DMS79 (cell line): ENCODE measurements around the gene APOB.

Source experiments
- DNase-seq: peaks from one replicate; lab custom pipeline; 2025; lab: John Stamatoyannopoulos, UW

Gene APOB

DNA sequence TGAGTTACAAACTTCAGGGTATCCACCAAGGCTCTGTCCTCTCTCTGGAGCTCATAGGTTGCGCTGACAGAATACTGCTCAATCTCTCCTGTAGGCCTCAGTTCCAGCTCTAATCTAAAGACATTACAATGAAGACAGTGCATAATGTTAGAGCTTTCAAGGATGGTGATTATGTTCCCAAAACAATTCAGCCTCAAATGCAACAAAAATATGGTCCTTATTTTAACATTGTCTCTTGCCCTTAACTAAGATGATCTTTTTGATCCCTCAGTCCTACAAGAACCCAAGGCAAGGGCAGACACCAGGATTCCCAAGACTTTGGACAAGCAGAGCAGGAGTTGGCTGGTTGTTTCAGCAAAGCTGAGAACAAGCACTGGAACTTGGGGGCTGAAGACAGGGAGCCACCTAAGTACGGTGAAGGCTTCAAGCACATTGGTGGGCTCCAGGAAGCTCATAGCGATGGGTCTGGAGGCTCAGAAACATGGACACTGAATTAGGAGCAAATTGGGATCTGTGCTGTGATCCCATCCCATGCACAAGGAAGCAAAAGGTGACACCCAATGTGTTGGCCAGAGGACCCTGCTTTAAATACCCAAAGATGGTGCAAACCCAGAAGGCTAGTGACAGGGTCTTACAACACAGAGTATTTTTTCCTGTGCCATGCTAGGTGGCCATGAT lies 24.7 kb downstream of the APOB start:
- no peak for DNase-seq

DNA sequence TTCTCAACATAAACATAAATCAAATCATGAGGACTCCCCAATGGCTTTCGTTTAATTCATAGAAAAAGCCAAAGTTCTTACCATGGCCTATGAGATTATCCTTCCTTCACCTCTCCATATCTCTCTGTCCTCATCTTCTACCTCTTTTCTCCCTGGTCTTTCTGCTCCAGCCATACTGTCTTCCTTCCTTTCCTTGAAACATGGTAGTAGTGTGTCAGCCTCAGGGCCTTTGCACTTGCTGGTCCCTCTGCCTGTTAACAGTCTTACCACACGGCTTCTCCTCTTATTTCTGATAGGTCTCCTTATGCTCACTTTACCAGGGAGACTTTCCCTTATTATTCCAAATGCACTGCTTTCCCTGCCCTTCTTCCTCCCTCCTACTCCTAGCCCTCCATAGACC lies 25.6 kb downstream of the APOB start:
- no peak for DNase-seq

DNA sequence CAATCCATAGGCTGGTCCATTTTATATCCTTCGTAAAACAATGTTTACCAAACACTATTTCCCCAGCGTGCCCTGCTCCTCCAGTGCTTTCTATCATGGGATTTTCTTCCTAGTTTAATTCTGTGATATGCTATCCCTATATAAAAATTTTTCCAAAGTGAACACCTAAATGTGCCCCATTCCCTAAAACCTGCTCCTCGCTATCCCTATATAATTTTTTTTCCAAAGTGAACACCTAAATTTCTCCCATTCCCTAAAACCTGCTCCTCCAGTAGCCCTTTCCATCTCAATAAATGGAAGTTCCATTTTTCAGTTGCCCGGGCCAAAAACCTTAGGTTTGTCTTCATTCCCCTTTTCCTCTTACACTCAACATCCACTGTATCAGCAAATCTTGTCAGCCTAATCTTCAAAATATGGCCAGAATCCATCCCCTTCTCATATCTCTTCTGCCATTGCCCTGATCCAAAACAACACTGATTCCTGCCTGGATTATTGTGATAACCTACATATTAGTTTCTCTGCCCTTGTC lies 26.1 kb downstream of the APOB start:
- DNase-seq: no peak

DNA sequence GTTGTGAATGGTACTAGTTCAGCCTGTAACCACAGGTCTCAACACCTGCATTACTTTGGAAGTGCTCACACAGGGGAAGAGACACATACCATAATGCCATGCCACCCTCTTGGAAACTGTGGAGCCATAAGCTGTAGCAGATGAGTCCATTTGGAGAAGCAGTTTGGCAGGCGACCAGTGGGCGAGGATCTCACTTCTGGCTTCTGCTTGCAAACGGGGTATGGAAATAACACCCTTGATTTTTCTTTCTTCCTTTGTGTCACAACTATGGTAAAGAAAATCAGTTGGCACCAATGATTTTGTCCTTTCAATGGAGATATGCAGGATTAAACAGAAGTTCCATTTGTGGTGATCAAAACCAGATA lies 28.6 kb downstream of the APOB start:
- DNase-seq: no peak

DNA sequence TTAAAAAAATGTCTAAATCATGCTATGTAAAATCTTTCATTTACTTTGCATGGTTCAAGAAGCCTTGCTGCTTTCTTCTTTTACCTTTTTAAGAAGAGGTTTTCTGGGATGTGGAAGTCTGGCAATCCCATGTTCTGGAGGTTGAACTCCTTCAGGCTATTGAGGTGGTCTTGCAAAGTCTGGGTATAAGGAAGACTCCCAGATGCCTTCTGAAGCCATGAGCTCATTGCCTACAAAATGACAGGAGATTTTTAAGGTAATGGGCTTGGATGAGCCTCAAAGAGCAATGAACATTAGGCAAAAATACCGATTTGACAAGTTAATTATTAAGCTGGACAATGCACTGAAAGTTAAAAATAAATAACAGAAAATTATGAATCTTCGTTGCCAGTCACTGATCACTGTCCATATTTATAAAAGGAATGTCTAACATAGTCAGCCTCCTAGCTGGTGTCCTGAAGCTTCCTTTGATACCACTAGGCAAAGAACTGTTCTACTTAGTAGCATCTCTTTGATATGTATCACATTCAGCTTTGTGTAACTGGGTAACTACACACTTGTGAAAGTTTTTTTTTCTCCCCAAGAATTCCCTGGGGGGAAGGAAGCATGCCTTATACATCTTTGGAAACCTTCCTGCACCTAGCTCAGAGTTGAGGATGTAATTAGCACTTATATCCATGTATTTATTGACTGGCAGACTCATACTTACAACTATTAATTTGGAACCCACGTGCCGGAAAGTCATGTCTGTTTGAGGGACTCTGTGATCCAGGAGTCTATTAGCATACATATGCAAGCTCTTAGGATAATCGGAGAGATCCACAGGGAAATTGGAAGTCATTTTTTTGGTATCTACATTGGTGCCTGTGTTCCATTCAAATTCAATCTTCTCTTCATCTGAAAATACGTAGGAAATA lies 29.3 kb downstream of the APOB start:
- no peak for DNase-seq

DNA sequence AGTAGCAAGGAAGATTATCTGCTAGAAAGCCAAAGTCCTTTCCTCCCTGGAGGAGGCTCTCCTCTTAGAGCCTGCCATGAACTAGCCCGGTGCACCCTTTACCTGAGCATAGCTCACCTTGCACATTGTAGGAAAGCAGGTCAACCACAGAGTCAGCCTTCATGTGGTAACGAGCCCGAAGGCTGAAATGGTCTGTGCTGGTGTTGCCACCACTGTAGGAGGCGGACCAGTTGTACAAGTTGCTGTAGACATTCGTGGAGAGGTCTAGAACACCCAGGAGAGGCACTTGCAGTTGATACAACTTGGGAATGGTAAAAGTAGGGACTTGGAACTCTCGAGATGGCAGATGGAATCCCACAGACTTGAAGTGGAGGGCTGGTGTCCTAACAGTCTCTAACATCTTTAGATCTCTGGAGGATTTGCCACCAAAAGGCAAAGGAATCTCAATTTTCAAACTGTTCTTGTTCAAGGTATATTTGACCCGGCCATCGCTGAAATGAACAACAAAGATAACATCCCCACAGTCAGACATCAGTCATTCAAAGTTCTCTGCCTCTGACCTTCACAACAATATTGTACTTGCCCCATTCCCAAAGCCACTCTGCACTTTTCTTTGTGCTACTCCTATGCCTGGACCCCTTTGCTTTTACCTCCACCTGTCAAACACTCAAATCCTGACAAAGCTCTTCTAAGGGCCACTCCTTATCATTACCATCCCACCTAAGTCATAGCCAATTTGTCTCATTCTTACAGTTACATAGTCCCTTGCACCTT lies 30.6 kb downstream of the APOB start:
- no peak for DNase-seq

DNA sequence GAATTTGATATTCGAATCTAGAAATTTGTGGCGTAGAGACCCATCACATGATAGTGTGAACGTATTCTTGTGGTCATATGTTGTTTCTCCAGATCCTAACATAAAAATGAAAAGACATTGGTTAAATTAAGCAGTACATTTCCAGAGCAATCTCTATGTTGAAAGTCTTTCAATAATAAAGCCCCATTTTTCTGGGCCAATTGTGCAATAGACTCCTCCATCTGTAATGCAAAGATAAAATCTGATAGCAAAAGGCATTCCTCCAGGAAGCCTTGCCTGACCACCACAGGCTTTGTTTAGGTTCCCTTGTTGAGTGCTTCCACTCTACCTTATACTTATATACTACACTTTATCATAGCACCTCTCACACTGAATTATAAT lies 31.3 kb downstream of the APOB start:
- DNase-seq: no peak

DNA sequence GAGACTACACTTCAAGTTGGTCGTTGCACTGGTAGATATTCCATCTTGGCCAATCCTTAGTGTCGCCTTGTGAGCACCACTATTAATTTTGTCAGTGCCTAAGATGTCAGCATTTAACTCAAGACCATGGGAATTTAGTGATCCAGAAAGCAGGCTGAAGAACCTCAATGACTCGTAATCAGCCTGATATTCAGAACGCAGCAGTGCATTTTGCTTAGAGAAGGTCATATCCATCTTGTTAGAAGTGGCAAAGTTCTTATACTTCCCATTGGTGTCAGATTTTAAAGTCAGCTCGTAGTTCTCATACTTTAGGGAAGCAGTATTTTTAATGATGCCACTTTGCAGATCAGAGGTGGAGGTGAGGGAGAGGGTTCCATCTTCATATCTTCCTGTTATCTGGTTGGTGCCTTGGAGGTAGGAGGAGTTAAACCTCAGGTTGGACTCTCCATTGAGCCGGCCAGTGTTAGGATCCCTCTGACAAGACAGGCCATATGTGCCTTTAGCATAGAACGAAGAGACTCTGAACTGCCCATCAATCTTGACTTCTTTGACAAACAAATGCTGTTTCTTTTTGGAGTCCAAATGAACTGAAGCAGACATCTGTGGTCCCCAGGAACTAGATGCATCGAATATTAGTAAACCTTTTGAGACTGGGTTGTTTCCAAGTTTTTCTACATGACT lies 31.9 kb downstream of the APOB start:
- no peak for DNase-seq

DNA sequence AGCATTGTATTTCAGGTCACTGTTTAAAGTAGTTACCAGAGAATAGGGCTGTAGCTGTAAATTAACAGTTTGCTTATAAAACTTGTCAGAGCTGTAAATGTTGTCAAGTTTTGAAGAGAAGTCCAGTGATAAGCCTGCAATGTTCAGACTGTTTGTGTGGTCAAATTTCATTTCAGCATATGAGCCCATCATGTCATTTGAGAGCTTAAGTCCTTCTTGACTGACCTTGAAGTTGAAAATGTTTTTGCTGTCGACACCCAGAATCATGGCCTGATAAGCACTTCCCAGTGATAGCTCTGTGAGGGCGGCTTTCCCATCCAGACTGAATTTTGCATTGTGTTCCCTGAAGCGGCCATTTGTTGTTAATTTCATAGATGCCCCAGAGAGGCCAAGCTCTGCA lies 32.4 kb downstream of the APOB start:
- DNase-seq: no peak

DNA sequence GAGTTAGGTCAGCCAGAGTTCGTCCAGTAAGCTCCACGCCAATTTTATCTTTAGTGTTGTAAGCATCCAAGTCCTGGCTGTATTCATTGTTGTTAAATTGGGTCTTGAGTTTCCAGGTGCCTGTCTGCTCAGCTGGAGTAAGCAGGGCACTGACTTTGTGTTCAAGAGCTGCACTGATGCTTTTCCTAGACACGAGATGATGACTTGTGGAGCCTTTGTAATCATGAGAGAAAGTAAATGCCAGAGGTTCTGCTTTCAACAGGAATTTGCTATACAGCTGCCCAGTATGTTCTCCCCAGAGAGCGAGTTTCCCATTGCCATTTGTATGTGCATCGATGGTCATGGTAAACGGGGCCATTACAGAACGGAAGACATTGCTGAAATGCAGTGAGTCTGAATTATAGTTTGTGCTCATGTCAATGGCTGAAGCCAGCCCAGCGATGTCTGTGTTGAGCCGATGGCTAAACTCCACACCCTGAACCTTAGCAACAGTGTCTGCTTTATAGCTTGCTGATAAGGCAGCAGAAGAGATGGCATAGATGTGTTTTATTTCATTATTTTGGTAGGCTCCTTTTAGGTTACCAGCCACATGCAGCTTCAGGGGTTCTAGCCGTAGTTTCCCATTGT lies 32.9 kb downstream of the APOB start:
- no peak for DNase-seq

DNA sequence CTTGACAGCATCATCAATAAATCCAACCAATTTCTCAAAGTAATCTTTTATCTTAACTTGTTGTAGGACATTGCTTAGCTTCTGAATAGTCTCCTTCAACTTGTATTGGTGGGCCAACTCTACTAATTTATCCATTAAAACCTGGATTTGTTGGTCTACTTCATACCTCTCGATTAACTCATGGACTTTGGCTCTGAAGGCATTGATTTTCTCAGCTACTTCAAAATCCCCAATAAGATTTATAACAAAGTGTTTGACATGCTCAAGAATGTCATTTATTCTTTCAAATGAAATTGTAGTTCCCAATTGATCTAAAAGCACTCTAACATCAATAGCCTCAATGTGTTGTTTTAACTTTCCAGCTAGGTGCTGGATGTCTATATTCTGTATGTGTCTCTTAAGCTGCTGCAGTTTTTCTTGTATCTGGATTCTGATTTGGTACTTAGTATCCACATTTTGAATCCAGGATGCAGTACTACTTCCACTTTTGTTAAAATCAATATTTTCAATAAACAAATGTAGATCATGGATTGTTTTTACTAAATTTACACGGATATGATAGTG lies 34.1 kb downstream of the APOB start:
- no peak for DNase-seq

DNA sequence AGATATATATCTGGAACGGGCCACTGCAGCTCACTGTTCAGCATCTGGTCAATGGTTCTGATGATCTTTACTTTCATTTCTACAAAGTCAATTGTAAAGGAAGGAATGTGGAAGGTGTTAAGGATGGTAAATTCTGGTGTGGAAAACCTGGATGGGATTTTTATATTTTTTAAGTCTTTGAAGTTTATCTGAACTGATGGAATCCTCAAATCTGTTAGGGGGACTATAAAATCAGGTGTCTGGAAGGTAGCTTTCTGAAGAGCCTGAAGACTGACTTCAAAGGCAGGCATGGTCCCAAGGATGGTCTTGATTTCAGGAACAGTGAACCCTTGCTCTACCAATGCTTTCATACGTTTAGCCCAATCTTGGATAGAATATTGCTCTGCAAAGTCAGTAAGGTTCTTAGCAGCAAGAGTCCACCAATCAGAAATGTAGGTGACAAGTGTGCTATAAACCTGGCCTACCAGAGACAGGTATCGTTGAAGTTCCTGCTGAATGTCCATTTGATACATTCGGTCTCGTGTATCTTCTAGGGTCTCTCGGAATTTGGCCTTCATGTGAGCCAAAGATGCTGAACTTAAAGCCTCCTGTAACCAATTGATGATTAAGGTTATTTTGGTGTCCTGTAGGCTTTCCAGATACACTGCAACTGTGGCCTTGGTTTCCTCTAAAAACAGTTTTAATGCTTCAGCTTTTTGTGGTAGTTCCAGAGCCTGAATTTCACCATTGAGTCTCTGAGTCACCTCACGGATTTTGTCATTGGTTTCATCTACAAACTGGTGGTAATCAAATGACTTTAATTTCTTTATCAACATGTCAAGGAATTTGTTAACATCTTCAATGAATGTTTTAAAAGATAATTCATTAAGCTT lies 34.8 kb downstream of the APOB start:
- DNase-seq: no peak

DNA sequence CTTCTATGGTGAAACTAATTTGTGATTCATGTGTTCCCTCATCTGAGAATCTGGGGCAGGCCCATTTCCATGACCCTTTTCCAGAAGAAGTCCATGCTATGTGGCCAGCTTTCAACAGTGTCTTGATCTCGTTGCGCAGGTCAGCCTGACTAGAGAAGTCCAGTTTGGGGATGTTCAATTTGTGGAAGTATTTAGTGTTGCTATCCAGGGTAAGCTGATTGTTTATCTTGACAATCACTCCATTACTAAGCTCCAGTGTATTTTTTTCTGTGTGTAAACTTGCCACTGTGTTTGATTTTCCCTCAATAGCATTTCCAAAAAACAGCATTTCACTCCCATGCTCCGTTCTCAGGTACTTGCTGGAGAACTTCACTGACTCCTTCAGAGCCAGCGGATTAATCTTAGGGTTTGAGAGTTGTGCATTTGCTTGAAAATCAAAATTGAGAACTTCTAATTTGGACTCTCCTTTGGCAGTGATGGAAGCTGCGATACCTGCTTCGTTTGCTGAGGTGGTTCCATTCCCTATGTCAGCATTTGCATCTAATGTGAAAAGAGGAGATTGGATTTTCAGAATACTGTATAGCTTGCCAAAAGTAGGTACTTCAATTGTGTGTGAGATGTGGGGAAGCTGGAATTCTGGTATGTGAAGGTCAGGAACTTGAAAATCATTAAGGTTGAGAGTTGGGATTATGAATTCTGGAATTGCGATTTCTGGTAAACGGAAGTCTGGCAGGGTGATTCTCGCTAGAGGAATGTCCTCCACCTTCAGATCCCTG lies 35.7 kb downstream of the APOB start:
- DNase-seq: no peak

DNA sequence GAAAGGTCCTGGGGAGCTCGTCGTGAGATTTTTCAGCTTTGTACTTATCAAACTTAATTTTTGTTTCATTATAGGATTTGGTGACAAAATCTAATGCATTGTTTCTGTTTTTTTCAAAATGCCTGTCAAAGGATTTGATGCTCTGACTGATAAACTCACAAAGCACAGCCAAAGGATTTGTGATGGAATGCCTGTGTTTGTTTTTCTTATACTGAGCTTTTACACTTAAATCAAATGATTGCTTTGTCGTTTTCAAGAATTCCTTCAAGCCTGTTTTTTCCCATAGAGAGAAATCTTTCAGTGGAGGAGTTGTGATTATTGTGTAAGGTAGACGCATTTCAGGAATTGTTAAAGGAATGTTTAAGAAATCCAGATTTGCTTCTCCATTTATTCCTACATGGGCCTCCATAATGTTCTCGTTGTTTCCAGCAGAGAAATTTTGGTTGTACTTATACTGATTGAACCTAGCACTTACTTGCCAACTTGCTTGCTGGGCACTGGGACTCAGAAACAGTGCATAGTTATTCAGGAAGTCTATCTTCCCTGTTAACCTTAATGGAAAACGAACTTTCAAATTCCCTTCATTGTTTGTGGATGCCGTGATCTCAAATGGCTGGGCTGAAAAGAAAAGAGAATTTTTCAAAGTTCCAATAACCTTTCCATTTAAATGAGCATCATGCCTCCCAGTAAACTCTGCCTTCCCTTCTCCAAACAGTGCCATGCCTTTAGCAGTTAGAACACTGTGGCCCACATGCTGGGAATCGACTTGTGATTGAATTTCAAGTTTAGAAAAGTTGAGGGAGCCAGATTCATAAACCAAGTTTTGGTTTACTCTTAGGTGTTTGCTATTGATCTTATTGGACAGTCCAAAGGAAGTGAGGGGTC lies 36.5 kb downstream of the APOB start:
- DNase-seq: no peak

DNA sequence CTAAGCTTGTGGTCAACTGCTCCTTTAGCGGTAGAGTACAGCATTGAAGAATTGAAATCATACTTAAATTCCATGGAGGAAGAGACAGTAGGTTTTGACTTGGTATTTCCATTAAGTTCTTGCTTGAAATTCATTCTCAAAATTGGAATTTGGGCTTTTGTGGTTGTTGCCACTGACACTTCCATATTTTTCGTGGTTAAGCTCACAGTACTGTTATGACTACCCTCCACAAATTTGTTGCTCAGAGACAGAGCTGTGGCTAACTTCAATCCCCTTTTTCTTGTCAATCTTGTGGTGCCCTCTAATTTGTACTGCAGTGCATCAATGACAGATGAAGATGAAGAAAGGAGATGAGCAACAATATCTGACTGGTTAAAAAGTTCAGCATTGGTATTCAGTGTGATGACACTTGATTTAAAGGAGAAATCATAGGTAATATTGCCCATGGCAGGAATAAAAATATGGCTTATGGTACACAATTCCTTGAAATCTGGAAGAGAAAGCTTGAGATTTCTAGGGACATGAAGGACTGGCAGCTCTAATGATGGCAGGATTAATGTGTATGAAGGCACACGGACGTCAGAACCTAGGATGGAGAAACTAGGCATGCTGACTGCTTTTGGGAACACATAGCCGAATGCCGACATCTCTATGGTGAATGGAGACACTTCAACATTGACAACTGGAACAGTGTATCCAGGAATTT lies 37.3 kb downstream of the APOB start:
- DNase-seq: no peak

DNA sequence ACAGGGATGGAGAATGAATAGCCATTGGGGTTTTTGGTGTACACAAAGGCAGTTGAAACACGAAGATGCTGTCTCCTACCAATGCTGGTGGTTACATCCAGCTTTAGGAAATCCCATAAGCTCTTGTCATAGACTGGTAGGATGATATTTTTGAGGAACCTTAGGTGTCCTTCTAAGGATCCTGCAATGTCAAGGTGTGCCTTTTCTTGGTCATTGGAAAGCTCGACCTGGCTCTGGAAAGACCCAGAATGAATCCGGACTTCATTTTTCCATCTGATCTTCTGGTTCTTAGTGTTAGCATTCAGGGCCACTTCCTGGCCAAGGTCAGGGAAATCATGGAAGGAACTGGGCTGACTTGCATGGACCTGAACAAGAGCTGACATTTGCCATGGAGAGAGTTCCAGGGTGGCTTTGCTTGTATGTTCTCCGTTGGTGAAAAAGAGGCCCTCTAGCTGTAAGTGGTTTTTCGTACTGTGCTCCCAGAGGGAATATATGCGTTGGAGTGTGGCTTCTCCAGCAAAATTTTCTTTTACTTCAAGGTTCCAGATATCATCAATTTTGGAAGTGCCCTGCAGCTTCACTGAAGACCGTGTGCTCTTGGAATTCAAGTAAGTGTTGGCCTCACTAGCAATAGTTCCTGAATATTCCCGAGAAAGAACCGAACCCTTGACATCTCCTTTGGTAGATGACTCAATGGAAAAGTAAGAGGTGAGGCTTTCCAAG lies 38.0 kb downstream of the APOB start:
- DNase-seq: no peak

DNA sequence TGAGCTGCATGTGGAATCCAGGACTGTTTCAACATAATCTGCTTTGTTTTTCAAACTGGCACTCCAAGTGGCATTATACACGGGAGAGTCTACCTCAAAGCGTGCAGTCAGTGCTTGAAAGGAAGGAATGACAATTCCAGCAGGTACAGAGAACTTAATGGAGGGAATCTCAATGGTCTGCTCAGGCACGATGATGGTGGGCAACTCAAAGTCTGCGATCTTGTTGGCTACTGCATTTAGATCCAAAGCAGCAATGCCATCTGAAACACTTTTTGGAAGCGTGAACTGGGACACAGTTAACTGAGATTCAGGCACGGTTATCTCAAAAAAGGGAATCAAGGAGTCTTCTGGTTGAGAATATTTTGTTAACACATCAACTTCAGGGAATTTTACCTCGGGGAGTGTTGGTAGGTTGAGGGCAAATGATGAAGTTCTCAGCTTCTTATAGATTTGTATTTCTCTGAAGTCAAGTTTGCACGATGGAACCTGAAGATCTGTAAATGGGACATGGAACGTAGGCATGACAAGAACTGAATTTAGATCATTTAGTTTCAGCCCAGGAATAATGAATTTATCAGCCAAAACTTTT lies 38.7 kb downstream of the APOB start:
- no peak for DNase-seq
